Globus pallidus (tissue), 1 donor: ENCODE results near the gene KL.

Source experiments
- DNase-seq: peaks from one replicate; pipeline ENCODE4 v3.0.0-alpha.2; 2015; ENCODE audit warnings: low spot score

KL gene

DNA sequence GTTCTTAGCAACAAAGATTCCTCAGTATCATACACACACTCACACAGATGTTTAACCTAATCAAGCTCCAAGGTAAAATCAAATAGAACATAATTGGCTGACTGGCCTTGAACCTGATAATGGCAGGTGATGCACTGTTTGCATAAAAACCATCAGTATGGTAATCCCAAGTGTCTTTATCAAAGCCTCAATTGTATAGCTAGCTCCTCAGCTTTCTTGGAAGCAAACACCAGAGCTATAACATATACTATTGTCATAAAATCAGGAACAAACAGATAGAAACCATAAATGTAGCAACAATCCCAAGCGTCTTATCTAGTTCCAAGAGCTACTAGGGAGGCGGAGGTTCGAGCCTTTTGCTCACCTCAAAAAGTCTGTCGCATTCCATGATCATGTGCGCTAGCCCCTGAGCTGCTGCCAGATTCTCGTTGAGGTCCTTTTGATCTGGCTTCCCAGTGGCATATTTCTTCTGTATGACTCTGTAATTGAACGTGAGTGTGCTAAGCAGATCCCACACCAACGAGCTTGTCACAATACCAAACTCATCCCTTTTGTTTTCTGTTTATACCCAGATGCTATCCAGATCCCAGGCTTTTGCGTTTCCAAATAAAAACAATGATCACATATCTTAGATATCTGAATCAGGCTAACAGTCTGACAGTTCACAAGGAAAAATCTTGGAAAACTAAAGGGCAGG, 95.3 kb downstream of the KL start:
- DNase-seq = no peak

DNA sequence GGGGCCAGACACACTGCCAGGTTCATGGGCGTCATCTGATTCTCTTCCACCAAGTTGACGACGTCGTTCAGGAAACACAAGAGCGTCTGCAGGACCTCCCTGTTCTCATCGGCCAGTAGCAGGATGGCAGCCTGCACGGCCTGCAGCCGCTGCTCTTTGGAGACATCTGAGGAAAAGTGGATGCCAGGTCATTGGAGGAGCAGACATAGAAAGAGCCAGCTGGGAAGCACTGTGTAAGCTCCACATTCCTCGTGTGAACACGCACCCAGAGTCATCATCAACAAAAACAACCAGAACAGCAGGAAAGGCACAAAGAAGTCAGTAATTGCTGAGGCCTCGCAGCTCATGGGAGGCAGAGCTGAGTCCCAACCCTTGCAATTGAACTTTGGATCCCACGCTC, 96.5 kb downstream of the KL start:
- no peak for DNase-seq

DNA sequence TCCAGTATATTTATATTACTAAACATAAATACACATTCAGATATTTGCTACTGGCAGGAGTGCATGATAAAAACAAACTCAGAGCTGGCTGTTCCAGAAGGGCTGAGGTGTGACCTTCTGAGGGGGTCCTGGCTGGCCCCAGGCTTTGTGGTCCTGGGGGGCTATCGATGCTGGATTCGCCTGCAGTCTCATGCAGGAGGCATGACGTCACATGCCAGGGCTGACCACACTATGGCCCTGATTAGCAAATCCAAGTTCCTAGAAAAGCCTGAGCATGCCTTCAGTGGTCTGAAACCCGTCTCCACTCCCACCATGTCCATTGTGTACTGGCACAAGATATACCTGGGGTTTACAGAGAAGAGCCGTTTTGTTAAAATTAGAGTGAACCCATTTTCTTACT, 97.9 kb downstream of the KL start:
- no peak for DNase-seq

DNA sequence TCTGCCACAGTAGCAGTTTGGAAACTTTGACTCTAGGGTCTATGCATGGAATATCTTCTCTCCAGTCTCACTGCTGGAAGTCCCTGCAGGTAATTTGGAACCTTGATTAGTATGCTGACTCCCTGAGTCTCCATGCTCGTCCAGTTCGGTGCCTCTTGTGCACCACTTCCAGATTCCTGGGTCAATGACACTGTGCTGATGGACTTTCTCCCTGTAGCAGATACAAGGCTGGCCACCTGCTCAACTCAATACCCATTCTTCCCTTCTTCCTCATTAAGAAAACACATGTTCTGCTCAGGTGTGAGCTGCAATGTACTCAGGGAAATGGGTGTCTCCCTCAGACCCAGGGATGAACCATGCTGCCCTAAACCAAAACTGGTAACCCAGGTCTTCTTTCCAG, 99.1 kb downstream of the KL start:
- DNase-seq = no peak
